GM12801 (cell line): ENCODE measurements around the gene SELENOO.

ENCODE experiments used
- CTCF ChIP-seq: IDR thresholded peaks from one replicate; pipeline ENCODE4 v1.5.1; 2011; ENCODE audit warnings: control low read depth; ENCODE audit not compliant: insufficient read length; ENCODE audit errors: extremely low read depth

Gene SELENOO

DNA sequence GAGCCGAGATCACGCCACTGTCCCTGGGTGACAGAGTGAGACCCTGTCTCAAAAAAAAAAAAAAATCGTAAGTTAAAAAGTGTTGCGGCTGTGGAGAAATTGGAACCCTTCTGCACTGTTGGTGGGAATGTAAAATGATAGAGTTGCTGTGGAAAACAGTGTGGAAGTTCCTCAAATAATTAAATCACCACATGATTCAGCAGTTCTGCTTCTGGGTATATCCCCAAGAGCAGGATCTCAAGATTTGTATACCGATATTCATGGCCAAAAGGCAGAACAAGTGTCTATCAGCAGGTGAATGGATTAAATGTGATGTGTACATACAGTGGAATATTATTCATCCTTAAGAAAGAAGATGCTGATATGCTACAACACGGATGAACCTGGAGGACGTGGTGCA lies 3.8 kb downstream of the SELENOO start:
- no peak for TF ChIP-seq CTCF

- TF ChIP-seq CTCF, result no peak
These were observed 5.2 kb downstream of the SELENOO start for GRCh38 chr22:50205781-50206569.

DNA sequence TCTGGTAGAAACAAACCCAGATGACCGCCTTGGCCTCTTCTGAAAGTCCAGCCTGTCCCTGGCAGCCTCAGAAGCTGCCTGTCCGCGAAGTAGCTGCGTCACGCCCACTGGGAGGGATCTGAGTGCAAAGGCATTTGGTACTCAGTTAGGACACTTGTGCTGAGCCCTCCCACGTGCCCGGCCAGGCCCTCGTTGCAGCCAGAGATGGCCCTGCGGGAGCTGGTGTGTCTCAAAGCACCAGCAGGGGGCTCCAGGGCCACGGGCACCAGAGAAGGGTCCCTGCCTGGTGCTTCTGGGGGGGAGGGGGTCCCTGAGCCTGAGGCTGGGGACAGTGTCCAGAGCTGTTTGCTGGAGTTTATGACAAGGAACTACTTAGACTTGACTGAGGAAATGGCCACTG lies 5.8 kb downstream of the SELENOO start:
- TF ChIP-seq CTCF, result no peak

DNA sequence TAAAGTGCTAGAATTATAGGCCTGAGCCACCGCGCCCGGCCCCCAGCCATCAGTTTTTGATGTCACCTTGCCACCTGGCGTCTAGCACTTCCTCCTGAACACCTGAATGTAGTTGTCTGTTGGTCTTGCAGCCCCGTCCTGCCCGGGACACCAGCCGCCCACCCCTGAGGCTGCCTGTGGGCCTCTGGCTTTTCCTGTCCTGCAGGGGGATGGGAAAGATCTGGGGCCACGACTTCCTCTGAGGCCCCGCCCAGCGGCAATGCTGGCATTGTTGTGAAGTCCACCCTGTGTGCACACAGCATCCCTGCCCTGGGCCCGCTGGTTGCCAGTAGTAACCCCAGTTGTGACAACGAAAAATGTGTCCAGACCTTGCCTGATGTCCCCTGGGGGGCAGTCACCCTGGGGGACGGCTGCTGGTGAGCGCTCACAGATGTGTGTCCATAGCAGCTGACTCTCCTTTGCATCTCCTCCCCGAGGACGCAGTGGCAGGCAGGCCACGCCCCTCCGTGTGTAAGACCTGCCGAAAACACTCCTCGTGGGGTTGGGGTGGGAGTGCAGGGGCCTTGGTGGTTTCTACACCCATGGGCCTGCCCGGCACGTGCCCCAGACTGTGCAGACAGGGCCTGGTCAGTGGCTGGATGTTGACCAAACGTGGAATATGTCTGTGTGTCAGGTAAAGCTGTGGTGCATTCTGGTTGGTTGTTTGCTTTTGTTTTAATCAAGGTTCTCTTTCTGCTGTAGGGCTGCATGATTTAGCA lies 6.8 kb downstream of the SELENOO start:
- TF ChIP-seq CTCF, result no peak

GRCh38 chr22:50208430-50208938 lies 7.7 kb downstream of the SELENOO start:
- no peak for TF ChIP-seq CTCF

GRCh38 chr22:50208939-50209892 lies 8.4 kb downstream of the SELENOO start:
- no peak for TF ChIP-seq CTCF
